Caco-2 (cell line): ENCODE data around the gene CYP4F8. TPM values are rescaled to one million over a fixed set of nuclear protein-coding genes. Genes with fewer than 3 reads are reported as not detected.

Source experiments
- BruUV-seq: library from RNA; stranded (reverse); fragments of 400-500 nt; replicated peaks from 2 replicates; lab custom pipeline; 2021; lab: Mats Ljungman, UMichigan
- CTCF ChIA-PET: fragments of 300-600 bp; sonication (Branson Sonifier 250); formaldehyde crosslinking; loops from one replicate; lab custom pipeline; 2022; ENCODE audit warnings: antibody characterized with exemption; lab: Charles Lee
- POLR2A ChIA-PET: fragments of 300-600 bp; sonication (Branson Sonifier 250); formaldehyde crosslinking; loops from one replicate; lab custom pipeline; 2022; ENCODE audit warnings: antibody characterized with exemption; lab: Charles Lee
- DNase-seq, 2 experiments: peaks; one replicate each; pipeline versions ENCODE4 v3.0.0 to v3.0.0-alpha.2; 2020 to 2022
- H3K27me3 ChIP-seq: replicated peaks from 2 replicates; pipeline ENCODE4 v1.6.0; 2011; ENCODE audit warnings: low read length; ENCODE audit not compliant: control insufficient read depth, insufficient read depth
- H3K36me3 ChIP-seq: 2 replicates; pipeline ENCODE4 v1.5.1; 2011; ENCODE audit warnings: low read length; ENCODE audit not compliant: control insufficient read depth, insufficient read depth
- H3K4me1 ChIP-seq: fragments of 250-450 bp; sonication (Bioruptor Pico); 2 replicates; pipeline ENCODE4 v1.5.1; 2020; ENCODE audit warnings: mild to moderate bottlenecking
- H3K4me3 ChIP-seq: 2 replicates; pipeline ENCODE4 v1.5.1; 2011; ENCODE audit warnings: low read depth, mild to moderate bottlenecking, control low read depth, low read length
- H3K9me3 ChIP-seq: fragments of 250-450 bp; sonication (Bioruptor Pico); 2 replicates; pipeline ENCODE4 v1.5.1; 2020; ENCODE audit warnings: mild to moderate bottlenecking, moderate library complexity
- H3K27ac Mint-ChIP-seq: one replicate; pipeline ENCODE4 v1.8.0; 2022; ENCODE audit warnings: mixed read lengths; ENCODE audit not compliant: unreplicated experiment
- H3K27me3 Mint-ChIP-seq: one replicate; pipeline ENCODE4 v1.8.0; 2022; ENCODE audit warnings: mixed read lengths; ENCODE audit not compliant: insufficient read depth, unreplicated experiment
- H3K36me3 Mint-ChIP-seq: one replicate; pipeline ENCODE4 v1.8.0; 2022; ENCODE audit warnings: mild to moderate bottlenecking, mixed read lengths; ENCODE audit not compliant: insufficient read depth, unreplicated experiment
- H3K4me1 Mint-ChIP-seq: one replicate; pipeline ENCODE4 v1.8.0; 2022; ENCODE audit warnings: low read depth, mixed read lengths; ENCODE audit not compliant: unreplicated experiment
- H3K4me3 Mint-ChIP-seq: one replicate; pipeline ENCODE4 v1.8.0; 2022; ENCODE audit warnings: mild to moderate bottlenecking, moderate library complexity, mixed read lengths; ENCODE audit not compliant: unreplicated experiment
- H3K9me3 Mint-ChIP-seq: one replicate; pipeline ENCODE4 v1.8.0; 2022; ENCODE audit warnings: mixed read lengths; ENCODE audit not compliant: unreplicated experiment
- intact Hi-C: fragments of 100-400 bp; cut with micrococcal nuclease; formaldehyde crosslinking; loops from one replicate; pipeline ENCODE4 v1.10.0; 2022; ENCODE audit not compliant: unreplicated experiment
- total RNA-seq: library from RNA; stranded (reverse); gene quantifications from 2 replicates; pipeline ENCODE4 v1.2.3, GENCODE V29; 2022
- TF ChIP-seq, protein P1 (sequence below), 2 experiments: fragments of 200-600 bp in 1 of 2; IDR thresholded peaks; 1 replicate in 1 of 2; 2 replicates in 1 of 2; pipeline versions ENCODE4 v1.5.1 to v1.8.0; 2011 to 2022; ENCODE audit warnings: antibody characterized with exemption in 1 of 2, control low read depth in 1 of 2, inconsistent platforms in 1 of 2, low read depth in 1 of 2, low read length in 1 of 2, mild to moderate bottlenecking in 1 of 2, moderate library complexity in 1 of 2; ENCODE audit not compliant: insufficient read depth in 1 of 2, severe bottlenecking in 1 of 2, unreplicated experiment in 1 of 2

CYP4F8 gene
- total RNA-seq, 1 experiment from 2014 or later, result not detected

- no peak overlapping the region for H3K4me3 ChIP-seq
- DNase-seq, result no peak
- no peak overlapping the region for H3K4me3 Mint-ChIP-seq
- ChIA-PET CTCF (no interaction called here), POLR2A (no interaction called here)
- no peaks in the 10 kb centered on the region for H3K36me3 ChIP-seq
- H3K4me1 Mint-ChIP-seq, result no peaks in the 10 kb centered on the region
- H3K27me3 Mint-ChIP-seq, result no peaks in the 10 kb centered on the region
- intact Hi-C loops, result loop anchor here (1.0 to 10.0 kb wide), 3 partner anchors 74 to 396 kb away; no protein-coding TSS in a partner anchor
- no peak overlapping the region for H3K27ac Mint-ChIP-seq
- no peaks in the 10 kb centered on the region for H3K36me3 Mint-ChIP-seq
- TF ChIP-seq, protein P1, sequence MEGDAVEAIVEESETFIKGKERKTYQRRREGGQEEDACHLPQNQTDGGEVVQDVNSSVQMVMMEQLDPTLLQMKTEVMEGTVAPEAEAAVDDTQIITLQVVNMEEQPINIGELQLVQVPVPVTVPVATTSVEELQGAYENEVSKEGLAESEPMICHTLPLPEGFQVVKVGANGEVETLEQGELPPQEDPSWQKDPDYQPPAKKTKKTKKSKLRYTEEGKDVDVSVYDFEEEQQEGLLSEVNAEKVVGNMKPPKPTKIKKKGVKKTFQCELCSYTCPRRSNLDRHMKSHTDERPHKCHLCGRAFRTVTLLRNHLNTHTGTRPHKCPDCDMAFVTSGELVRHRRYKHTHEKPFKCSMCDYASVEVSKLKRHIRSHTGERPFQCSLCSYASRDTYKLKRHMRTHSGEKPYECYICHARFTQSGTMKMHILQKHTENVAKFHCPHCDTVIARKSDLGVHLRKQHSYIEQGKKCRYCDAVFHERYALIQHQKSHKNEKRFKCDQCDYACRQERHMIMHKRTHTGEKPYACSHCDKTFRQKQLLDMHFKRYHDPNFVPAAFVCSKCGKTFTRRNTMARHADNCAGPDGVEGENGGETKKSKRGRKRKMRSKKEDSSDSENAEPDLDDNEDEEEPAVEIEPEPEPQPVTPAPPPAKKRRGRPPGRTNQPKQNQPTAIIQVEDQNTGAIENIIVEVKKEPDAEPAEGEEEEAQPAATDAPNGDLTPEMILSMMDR (IDR thresholded peaks at IDR 0.05; ENCODE audit: insufficient read depth in 1 of 2, low read depth in 1 of 2, low read length in 1 of 2, severe bottlenecking in 1 of 2, unreplicated experiment in 1 of 2), result no peak
- no TSS peak for BruUV-seq
- no peaks in the 10 kb centered on the region for H3K9me3 ChIP-seq
- H3K27me3 ChIP-seq, result no peaks in the 10 kb centered on the region
- no peaks in the 10 kb centered on the region for H3K4me1 ChIP-seq
- no peaks in the 10 kb centered on the region for H3K9me3 Mint-ChIP-seq
Measured at GRCh38 chr19:15628236-15629002, 13.4 kb downstream of the CYP4F8 start.

- Mint-ChIP-seq H3K27ac (no peak overlapping the region), H3K4me3 (no peak overlapping the region), H3K4me1 (no peaks in the 10 kb centered on the region), H3K27me3 (no peaks in the 10 kb centered on the region), H3K9me3 (no peaks in the 10 kb centered on the region), H3K36me3 (no peaks in the 10 kb centered on the region)
- CTCF ChIA-PET, result interaction anchor here (0.6 kb wide), 1 partner anchor 553 kb away, joined by 3 read pairs; no protein-coding TSS in a partner anchor
- POLR2A ChIA-PET, result no interaction called here
- TF ChIP-seq, protein P1 (IDR thresholded peaks at IDR 0.05; ENCODE audit: insufficient read depth in 1 of 2, low read depth in 1 of 2, low read length in 1 of 2, severe bottlenecking in 1 of 2, unreplicated experiment in 1 of 2), result peak; percentile 90 to 94
- intact Hi-C loops, result loop anchor here (1.0 to 10.0 kb wide), 3 partner anchors 74 to 396 kb away; no protein-coding TSS in a partner anchor
- Histone ChIP-seq H3K4me1 (no peaks in the 10 kb centered on the region), H3K4me3 (0 out of 2 replicates have a peak overlapping the region, but pooled peaks have one; percentile 10), H3K36me3 (no peaks in the 10 kb centered on the region), H3K27me3 (no peaks in the 10 kb centered on the region), H3K9me3 (no peaks in the 10 kb centered on the region)
- no TSS peak for BruUV-seq
- DNase-seq, result peak; percentile 69 to 87
Measured at GRCh38 chr19:15629003-15629880, 14.2 kb downstream of the CYP4F8 start.

GRCh38 chr19:15631817-15632216, 16.8 kb downstream of the CYP4F8 start:
- Mint-ChIP-seq H3K27ac (no peak overlapping the region), H3K4me3 (no peak overlapping the region), H3K9me3 (no peaks in the 10 kb centered on the region), H3K27me3 (no peaks in the 10 kb centered on the region), H3K4me1 (no peaks in the 10 kb centered on the region), H3K36me3 (no peaks in the 10 kb centered on the region)
- Histone ChIP-seq H3K4me3 (no peak overlapping the region), H3K4me1 (no peaks in the 10 kb centered on the region), H3K27me3 (no peaks in the 10 kb centered on the region; the same call in 1 of the 2 replicates), H3K36me3 (no peaks in the 10 kb centered on the region), H3K9me3 (no peaks in the 10 kb centered on the region)
- peak in 1 of 2 experiments; percentile 55 for DNase-seq
- no TSS peak for BruUV-seq
- TF ChIP-seq, protein P1 (IDR thresholded peaks at IDR 0.05; ENCODE audit: insufficient read depth in 1 of 2, low read depth in 1 of 2, low read length in 1 of 2, severe bottlenecking in 1 of 2, unreplicated experiment in 1 of 2), result peak; percentile 58 to 65
- ChIA-PET CTCF (no interaction called here), POLR2A (no interaction called here)
- intact Hi-C loops, result loop anchor here (5.0 kb wide), 1 partner anchor 550 kb away; no protein-coding TSS in a partner anchor
